Measurements from ENCODE around the gene NPTX1. TPM values are rescaled to one million over a fixed set of nuclear protein-coding genes. Genes with fewer than 3 reads are reported as not detected.

The NPTX1 gene
- total RNA-seq, 3 donors from 2014 or later (not counting 1 experiment from before 2014, with no cell fraction given), result 1.0 to 2.2 (median 2.2) TPM

DNA sequence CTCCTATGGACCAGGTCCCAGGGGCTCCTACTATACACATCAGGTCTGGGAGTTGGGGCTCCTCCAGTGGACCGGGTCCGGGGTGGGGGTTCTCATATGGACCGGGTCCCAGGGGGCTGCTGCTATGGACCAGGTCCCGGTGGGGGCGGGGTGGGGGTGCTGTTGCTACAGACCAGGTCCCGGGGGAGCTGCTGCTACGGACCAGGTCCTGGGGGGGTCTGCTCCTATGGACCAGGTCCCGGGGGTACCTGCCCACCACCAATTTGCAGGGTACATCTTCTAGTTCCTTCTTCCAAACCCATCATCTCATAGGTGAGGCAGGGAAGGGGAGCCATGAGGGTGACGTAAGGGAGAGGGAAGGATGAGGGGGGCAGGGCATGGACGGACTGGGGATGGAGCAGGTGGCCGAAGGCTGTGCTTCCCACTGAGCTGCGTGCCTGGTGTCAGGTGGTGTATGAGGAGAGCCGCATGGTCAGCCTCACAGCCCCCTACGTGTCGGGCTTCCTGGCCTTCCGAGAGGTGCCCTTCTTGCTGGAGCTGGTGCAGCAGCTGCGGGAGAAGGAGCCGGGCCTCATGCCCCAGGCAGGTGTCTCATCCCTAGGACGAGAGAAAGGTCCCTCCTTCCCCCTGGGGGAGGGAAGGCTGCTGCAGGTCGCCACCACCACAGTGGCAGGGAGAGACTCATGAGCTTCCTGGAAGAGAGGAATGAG lies 54.9 kb downstream of the NPTX1 start:
- no peaks in the 10 kb centered on the region for H3K27me3 ChIP-seq (ENCODE audit: control insufficient read depth, insufficient read depth, low read length)
- Mint-ChIP-seq H3K27ac (no peak overlapping the region), H3K9me3 (no peaks in the 10 kb centered on the region), H3K27me3 (ENCODE audit: low read depth in 2 of 2) (no peaks in the 10 kb centered on the region), H3K36me3 (no peaks in the 10 kb centered on the region), H3K4me1 (peaks cover 14 to 30% of the 10 kb centered on the region in 2 donors), H3K4me3 (no peak overlapping the region)
- H3K36me3 ChIP-seq (ENCODE audit: control insufficient read depth, insufficient read depth, low read length), result no peaks in the 10 kb centered on the region
- no peak for DNase-seq
- TF ChIP-seq, protein P1, sequence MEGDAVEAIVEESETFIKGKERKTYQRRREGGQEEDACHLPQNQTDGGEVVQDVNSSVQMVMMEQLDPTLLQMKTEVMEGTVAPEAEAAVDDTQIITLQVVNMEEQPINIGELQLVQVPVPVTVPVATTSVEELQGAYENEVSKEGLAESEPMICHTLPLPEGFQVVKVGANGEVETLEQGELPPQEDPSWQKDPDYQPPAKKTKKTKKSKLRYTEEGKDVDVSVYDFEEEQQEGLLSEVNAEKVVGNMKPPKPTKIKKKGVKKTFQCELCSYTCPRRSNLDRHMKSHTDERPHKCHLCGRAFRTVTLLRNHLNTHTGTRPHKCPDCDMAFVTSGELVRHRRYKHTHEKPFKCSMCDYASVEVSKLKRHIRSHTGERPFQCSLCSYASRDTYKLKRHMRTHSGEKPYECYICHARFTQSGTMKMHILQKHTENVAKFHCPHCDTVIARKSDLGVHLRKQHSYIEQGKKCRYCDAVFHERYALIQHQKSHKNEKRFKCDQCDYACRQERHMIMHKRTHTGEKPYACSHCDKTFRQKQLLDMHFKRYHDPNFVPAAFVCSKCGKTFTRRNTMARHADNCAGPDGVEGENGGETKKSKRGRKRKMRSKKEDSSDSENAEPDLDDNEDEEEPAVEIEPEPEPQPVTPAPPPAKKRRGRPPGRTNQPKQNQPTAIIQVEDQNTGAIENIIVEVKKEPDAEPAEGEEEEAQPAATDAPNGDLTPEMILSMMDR (IDR thresholded peaks at IDR 0.05), result no peak
- no peak overlapping the region for H3K4me3 ChIP-seq (ENCODE audit: low read length)
- no peak for ATAC-seq
- H3K9me3 ChIP-seq (ENCODE audit: control insufficient read depth, insufficient read depth, low read length), result no peaks in the 10 kb centered on the region
- WGBS (ENCODE audit: insufficient coverage), result 89% methylated on average over 15 of the region's 20 CpGs
- intact Hi-C loops (cut with micrococcal nuclease), result loop anchor here (10.0 kb wide), 1 partner anchor 683 kb away; no protein-coding TSS in a partner anchor
- no peak overlapping the region for H3K27ac ChIP-seq (ENCODE audit: low read length)
- peaks cover 32% of the 10 kb centered on the region for H3K4me1 ChIP-seq (ENCODE audit: control insufficient read depth, insufficient read depth, low read length)

DNA sequence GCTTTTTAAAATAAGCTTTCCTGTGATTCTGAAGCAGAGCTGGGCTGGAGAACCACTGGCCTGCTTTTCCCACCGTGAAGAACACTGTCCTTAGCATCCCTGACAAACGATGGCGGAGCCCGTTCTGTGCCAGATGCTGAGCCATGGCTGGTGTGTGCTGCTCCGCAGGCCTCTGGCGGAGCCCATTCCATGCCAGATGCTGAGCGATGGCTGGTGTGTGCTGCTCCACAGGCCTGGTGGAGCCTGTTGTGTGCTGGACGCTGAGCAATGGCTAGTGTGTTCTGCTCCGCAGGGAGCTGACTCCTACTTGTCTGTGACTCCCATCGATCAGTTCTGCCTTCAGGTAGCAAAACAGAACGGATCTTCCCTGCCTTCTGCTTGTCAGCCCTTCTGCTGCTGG lies 57.2 kb downstream of the NPTX1 start:
- ATAC-seq, result no peak
- H3K36me3 Mint-ChIP-seq, result no peaks in the 10 kb centered on the region
- TF ChIP-seq, protein P1 (IDR thresholded peaks at IDR 0.05), result no peak
- intact Hi-C loops (cut with micrococcal nuclease), result no loop called here
- no peak for DNase-seq
- H3K4me1 Mint-ChIP-seq, result peaks cover 20 to 41% of the 10 kb centered on the region in 2 donors
- H3K4me3 ChIP-seq (ENCODE audit: low read length), result no peak overlapping the region
- H3K4me1 ChIP-seq (ENCODE audit: control insufficient read depth, insufficient read depth, low read length), result peaks cover 26% of the 10 kb centered on the region
- H3K9me3 Mint-ChIP-seq, result no peaks in the 10 kb centered on the region
- no peaks in the 10 kb centered on the region for H3K27me3 ChIP-seq (ENCODE audit: control insufficient read depth, insufficient read depth, low read length)
- H3K36me3 ChIP-seq (ENCODE audit: control insufficient read depth, insufficient read depth, low read length), result no peaks in the 10 kb centered on the region
- no peak overlapping the region for H3K4me3 Mint-ChIP-seq
- 95% methylated on average over 11 of the region's 11 CpGs for WGBS (ENCODE audit: insufficient coverage)
- H3K27ac ChIP-seq (ENCODE audit: low read length), result no peak overlapping the region
- H3K9me3 ChIP-seq (ENCODE audit: control insufficient read depth, insufficient read depth, low read length), result no peaks in the 10 kb centered on the region
- H3K27ac Mint-ChIP-seq, result peak overlapping the region in 1 of 2 donors; percentile 16
- H3K27me3 Mint-ChIP-seq (ENCODE audit: low read depth in 2 of 2), result no peaks in the 10 kb centered on the region

- peak overlapping the region in 1 of 2 donors; percentile 78 for H3K27ac Mint-ChIP-seq
These were observed 57.8 kb downstream of the NPTX1 start for GRCh38 chr17:80418589-80418988.

More at GRCh38 chr17:80418589-80418988, 57.8 kb downstream of the NPTX1 start:
- WGBS (ENCODE audit: insufficient coverage), result 97% methylated on average over 11 of the region's 11 CpGs
- no peak overlapping the region for H3K4me3 ChIP-seq (ENCODE audit: low read length)
- H3K27ac ChIP-seq (ENCODE audit: low read length), result no peak overlapping the region
- no peak overlapping the region for H3K4me3 Mint-ChIP-seq
- peaks cover 22% of the 10 kb centered on the region for H3K4me1 ChIP-seq (ENCODE audit: control insufficient read depth, insufficient read depth, low read length)
- ATAC-seq (no peak), DNase-seq (no peak)
- no peaks in the 10 kb centered on the region for H3K36me3 Mint-ChIP-seq
- intact Hi-C loops (cut with micrococcal nuclease), result no loop called here
- TF ChIP-seq, protein P1 (IDR thresholded peaks at IDR 0.05), result no peak
- no peaks in the 10 kb centered on the region for H3K36me3 ChIP-seq (ENCODE audit: control insufficient read depth, insufficient read depth, low read length)
- no peaks in the 10 kb centered on the region for H3K27me3 ChIP-seq (ENCODE audit: control insufficient read depth, insufficient read depth, low read length)
- no peaks in the 10 kb centered on the region for H3K9me3 ChIP-seq (ENCODE audit: control insufficient read depth, insufficient read depth, low read length)
- peaks cover 0 to 4% of the 10 kb centered on the region in 2 donors for H3K27me3 Mint-ChIP-seq (ENCODE audit: low read depth in 2 of 2)
- H3K4me1 Mint-ChIP-seq, result peaks cover 16 to 38% of the 10 kb centered on the region in 2 donors
- H3K9me3 Mint-ChIP-seq, result no peaks in the 10 kb centered on the region

Other genes starting within 250 kb of the NPTX1 start
- gene RNF213, start 215.8 kb downstream of the NPTX1 start, total RNA-seq, result 1,000 to 10,000 TPM in 2 of 3 donors, 100 to 1,000 TPM in 1; 929 to 1,120 (median 1,060) TPM
- gene ENDOV, start 61.4 kb downstream of the NPTX1 start, total RNA-seq, result 10 to 100 TPM; 17.7 to 24.9 (median 18.8) TPM
- gene RPTOR, start 68.2 kb upstream of the NPTX1 start, total RNA-seq, result 10 to 100 TPM; 49.2 to 63.6 (median 55.4) TPM